Endothelial cell of umbilical vein (primary cell): ENCODE measurements around the gene FAM174B.

Source experiments
- EZH2 ChIP-seq: IDR thresholded peaks from 2 replicates; pipeline ENCODE4 v1.6.1; 2012; ENCODE audit warnings: borderline replicate concordance, low read depth, mild to moderate bottlenecking, moderate library complexity, low read length, inconsistent platforms; ENCODE audit not compliant: severe bottlenecking
- FOS ChIP-seq: IDR thresholded peaks from 2 replicates; pipeline ENCODE4 v1.6.1; 2011; ENCODE audit warnings: mild to moderate bottlenecking, low read length, moderate library complexity, borderline replicate concordance; ENCODE audit not compliant: insufficient read depth
- GATA2 ChIP-seq: IDR thresholded peaks from 2 replicates; pipeline ENCODE4 v1.7.0; 2011; ENCODE audit warnings: low read depth, mild to moderate bottlenecking, moderate library complexity, mixed read lengths, low read length; ENCODE audit not compliant: insufficient read length, insufficient read depth
- JUN ChIP-seq: IDR thresholded peaks from 2 replicates; pipeline ENCODE4 v1.6.1; 2011; ENCODE audit warnings: borderline replicate concordance, low read depth; ENCODE audit not compliant: insufficient read length, insufficient read depth
- MAX ChIP-seq: IDR thresholded peaks from 2 replicates; pipeline ENCODE4 v1.6.1; 2011; ENCODE audit not compliant: insufficient read depth, insufficient read length
- MYC ChIP-seq: IDR thresholded peaks from one replicate; pipeline ENCODE4 v1.6.1; 2011; ENCODE audit warnings: mild to moderate bottlenecking, low read depth, low read length
- POLR2A ChIP-seq: IDR thresholded peaks from 2 replicates; pipeline ENCODE4 v1.6.1; 2012; ENCODE audit warnings: low read depth, mild to moderate bottlenecking, control low read depth, low read length
- POLR2AphosphoS5 ChIP-seq: IDR thresholded peaks from 2 replicates; pipeline ENCODE4 v1.6.1; 2012; ENCODE audit warnings: low read depth, mild to moderate bottlenecking, control low read depth, low read length, moderate library complexity; ENCODE audit not compliant: insufficient read depth
- TF ChIP-seq, protein P1 (sequence below), 2 donors: IDR thresholded peaks; 1 replicate in 1 of 2; 2 replicates in 1 of 2; pipeline ENCODE4 v1.5.1; 2011; ENCODE audit warnings: low read length in 2 of 2, mild to moderate bottlenecking in 2 of 2, moderate library complexity in 2 of 2, control low read depth in 1 of 2, inconsistent platforms in 1 of 2, low read depth in 1 of 2; ENCODE audit not compliant: insufficient read depth in 1 of 2; ENCODE audit errors: extremely low read depth in 1 of 2

DNA sequence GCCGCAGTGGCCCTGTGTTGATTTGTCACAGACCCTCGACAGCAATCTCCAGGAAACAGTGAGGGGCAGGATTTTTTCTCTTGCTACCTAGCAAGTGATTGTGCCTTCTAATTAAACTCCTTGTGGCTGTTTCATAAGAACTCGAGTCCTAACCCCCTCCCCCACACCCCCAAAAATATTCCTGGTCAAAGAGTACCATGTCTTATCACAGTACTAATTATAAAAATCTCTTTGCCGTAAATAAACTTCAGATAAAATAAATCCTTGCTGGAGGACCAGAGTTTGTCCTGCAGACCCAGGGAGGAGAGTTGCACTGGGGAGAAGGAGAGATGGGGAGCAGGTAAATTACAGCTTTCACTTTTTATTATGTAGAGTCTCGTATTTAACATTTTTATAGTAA lies 64.3 kb downstream of the FAM174B start:
- TF ChIP-seq, protein P1, sequence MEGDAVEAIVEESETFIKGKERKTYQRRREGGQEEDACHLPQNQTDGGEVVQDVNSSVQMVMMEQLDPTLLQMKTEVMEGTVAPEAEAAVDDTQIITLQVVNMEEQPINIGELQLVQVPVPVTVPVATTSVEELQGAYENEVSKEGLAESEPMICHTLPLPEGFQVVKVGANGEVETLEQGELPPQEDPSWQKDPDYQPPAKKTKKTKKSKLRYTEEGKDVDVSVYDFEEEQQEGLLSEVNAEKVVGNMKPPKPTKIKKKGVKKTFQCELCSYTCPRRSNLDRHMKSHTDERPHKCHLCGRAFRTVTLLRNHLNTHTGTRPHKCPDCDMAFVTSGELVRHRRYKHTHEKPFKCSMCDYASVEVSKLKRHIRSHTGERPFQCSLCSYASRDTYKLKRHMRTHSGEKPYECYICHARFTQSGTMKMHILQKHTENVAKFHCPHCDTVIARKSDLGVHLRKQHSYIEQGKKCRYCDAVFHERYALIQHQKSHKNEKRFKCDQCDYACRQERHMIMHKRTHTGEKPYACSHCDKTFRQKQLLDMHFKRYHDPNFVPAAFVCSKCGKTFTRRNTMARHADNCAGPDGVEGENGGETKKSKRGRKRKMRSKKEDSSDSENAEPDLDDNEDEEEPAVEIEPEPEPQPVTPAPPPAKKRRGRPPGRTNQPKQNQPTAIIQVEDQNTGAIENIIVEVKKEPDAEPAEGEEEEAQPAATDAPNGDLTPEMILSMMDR (IDR thresholded peaks at IDR 0.05; ENCODE audit: extremely low read depth in 1 of 2, insufficient read depth in 1 of 2, low read depth in 1 of 2, low read length in 2 of 2), result no peak
- no peak for TF ChIP-seq EZH2
- TF ChIP-seq POLR2AphosphoS5, result no peak
- no peak for TF ChIP-seq POLR2A
- no peak for TF ChIP-seq MYC
- TF ChIP-seq MAX, result no peak
- no peak for TF ChIP-seq JUN
- no peak for TF ChIP-seq FOS
- no peak for TF ChIP-seq GATA2
